Gastrocnemius medialis (tissue), 4 donors: Measurements from ENCODE around the gene KCNB1.

Experiments used
- POLR2A ChIP-seq, 2 donors: fragments of 450-650 bp; IDR thresholded peaks; one replicate each; pipeline ENCODE4 v1.6.1; 2017; ENCODE audit warnings: antibody characterized with exemption in 2 of 2, mild to moderate bottlenecking in 2 of 2, moderate library complexity in 2 of 2
- TF ChIP-seq, protein P1 (sequence below), 5 experiments: fragments of 450-650 bp in 3 of 5; fragments of 200-600 bp in 2 of 5; sonication (generic) in 2 of 5; IDR thresholded peaks in 4 of 5; conservative IDR thresholded peaks in 1 of 5; 1 replicate in 4 of 5; 2 replicates in 1 of 5; pipeline ENCODE4 v1.5.1; 2016 to 2019; ENCODE audit warnings: antibody characterized with exemption in 5 of 5, mild to moderate bottlenecking in 3 of 5, moderate library complexity in 3 of 5

DNA sequence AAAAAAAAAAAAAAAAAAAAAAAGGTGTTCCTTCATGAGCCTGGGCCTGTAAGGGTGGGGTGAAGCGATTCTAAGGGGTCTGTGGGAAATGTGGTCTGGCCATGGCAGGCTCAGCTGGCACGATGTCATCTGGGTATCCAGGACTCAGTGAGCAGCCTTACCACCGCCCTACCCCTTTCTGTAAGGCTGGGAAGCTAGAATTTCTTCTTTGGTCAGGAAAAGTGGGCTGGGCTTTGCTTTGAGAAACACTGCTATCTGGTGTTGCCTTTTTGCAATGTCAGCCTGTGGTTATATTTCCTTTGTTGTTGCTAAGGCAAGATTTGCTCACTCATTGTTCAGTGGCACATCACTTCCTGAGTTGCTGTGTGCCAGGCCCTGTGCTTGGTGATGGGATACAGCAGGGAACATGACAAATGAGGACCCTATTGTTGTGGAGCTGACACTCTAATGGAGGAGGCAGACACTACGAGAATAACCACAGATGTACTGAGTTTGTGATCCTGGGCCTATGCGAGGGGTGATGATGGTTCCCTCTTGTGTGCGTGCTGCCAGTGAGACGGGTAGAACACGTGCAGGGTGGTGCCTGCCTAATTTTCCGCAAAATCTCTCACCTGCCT is 158.7 kb downstream of the KCNB1 start:
- no peak for TF ChIP-seq POLR2A (IDR thresholded peaks at IDR 0.05)
- TF ChIP-seq, protein P1, sequence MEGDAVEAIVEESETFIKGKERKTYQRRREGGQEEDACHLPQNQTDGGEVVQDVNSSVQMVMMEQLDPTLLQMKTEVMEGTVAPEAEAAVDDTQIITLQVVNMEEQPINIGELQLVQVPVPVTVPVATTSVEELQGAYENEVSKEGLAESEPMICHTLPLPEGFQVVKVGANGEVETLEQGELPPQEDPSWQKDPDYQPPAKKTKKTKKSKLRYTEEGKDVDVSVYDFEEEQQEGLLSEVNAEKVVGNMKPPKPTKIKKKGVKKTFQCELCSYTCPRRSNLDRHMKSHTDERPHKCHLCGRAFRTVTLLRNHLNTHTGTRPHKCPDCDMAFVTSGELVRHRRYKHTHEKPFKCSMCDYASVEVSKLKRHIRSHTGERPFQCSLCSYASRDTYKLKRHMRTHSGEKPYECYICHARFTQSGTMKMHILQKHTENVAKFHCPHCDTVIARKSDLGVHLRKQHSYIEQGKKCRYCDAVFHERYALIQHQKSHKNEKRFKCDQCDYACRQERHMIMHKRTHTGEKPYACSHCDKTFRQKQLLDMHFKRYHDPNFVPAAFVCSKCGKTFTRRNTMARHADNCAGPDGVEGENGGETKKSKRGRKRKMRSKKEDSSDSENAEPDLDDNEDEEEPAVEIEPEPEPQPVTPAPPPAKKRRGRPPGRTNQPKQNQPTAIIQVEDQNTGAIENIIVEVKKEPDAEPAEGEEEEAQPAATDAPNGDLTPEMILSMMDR (IDR thresholded peaks at IDR 0.05 in 4 of 5, conservative IDR thresholded peaks at IDR 0.05 in 1 of 5): no peak
